Loucy (cell line): Measurements from ENCODE around the gene STX10.
"Not testable (repeated sequence)": the region's sequence is repeated elsewhere in the genome, so short reads cannot be mapped to it uniquely, and the experiment has no call there.

ENCODE experiments used
- H2AFZ ChIP-seq: fragments of 200-600 bp; sonication (generic); 2 replicates; pipeline ENCODE4 v1.6.0; 2016; ENCODE audit warnings: antibody characterized with exemption, mild to moderate bottlenecking, low read length, moderate library complexity
- H3F3A ChIP-seq: fragments of 200-600 bp; 2 replicates; pipeline ENCODE4 v1.6.0; 2016; ENCODE audit warnings: antibody characterized with exemption, low read depth, mild to moderate bottlenecking
- H3K27me3 ChIP-seq: fragments of 200-600 bp; sonication (generic); 2 replicates; pipeline ENCODE4 v1.6.1; 2014; ENCODE audit warnings: low read length, mild to moderate bottlenecking; ENCODE audit not compliant: insufficient read depth, poor library complexity, severe bottlenecking
- H3K36me3 ChIP-seq: fragments of 200-600 bp; sonication (generic); 2 replicates; pipeline ENCODE4 v1.6.1; 2016; ENCODE audit warnings: low read length; ENCODE audit not compliant: insufficient read depth
- H3K4me1 ChIP-seq: fragments of 200-600 bp; sonication (generic); 2 replicates; pipeline ENCODE4 v1.5.1; 2014; ENCODE audit warnings: low read length, mild to moderate bottlenecking; ENCODE audit not compliant: insufficient read depth, poor library complexity, severe bottlenecking
- H3K4me2 ChIP-seq: fragments of 200-600 bp; sonication (generic); 2 replicates; pipeline ENCODE4 v1.6.0; 2014; ENCODE audit warnings: antibody characterized with exemption, low read length, low read depth, mild to moderate bottlenecking; ENCODE audit not compliant: poor library complexity, severe bottlenecking
- H3K4me3 ChIP-seq: fragments of 200-600 bp; sonication (generic); 2 replicates; pipeline ENCODE4 v1.5.1; 2014; ENCODE audit warnings: low read length, mild to moderate bottlenecking, mixed read lengths; ENCODE audit not compliant: poor library complexity, severe bottlenecking
- H3K79me2 ChIP-seq: fragments of 200-600 bp; sonication (generic); 2 replicates; pipeline ENCODE4 v1.6.1; 2014; ENCODE audit warnings: low read length; ENCODE audit not compliant: insufficient read depth
- H3K9ac ChIP-seq: fragments of 200-600 bp; sonication (generic); 2 replicates; pipeline ENCODE4 v1.6.0; 2014; ENCODE audit warnings: mild to moderate bottlenecking, low read depth, low read length, moderate library complexity; ENCODE audit not compliant: poor library complexity, severe bottlenecking
- H3K9me2 ChIP-seq: fragments of 200-600 bp; sonication (generic); replicated peaks from 2 replicates; pipeline ENCODE4 v1.6.1; 2016; ENCODE audit warnings: low read depth, low read length, mixed read lengths
- H3K9me3 ChIP-seq: fragments of 200-600 bp; sonication (generic); 2 replicates; pipeline ENCODE4 v1.6.1; 2014; ENCODE audit warnings: mild to moderate bottlenecking, antibody characterized with exemption, low read length, low read depth; ENCODE audit not compliant: insufficient read depth
- H4K20me1 ChIP-seq: fragments of 200-600 bp; sonication (generic); 2 replicates; pipeline ENCODE4 v1.6.0; 2014; ENCODE audit warnings: antibody characterized with exemption, low read length, mild to moderate bottlenecking; ENCODE audit not compliant: insufficient read depth, poor library complexity, severe bottlenecking
- CTCF ChIP-seq: fragments of 200-600 bp; sonication (generic); conservative IDR thresholded peaks from 2 replicates; pipeline ENCODE4 v1.5.1; 2014; ENCODE audit warnings: mild to moderate bottlenecking, antibody characterized with exemption, low read length
- EZH2phosphoT487 ChIP-seq: fragments of 200-600 bp; IDR thresholded peaks from 2 replicates; pipeline ENCODE4 v1.6.1; 2018; ENCODE audit warnings: antibody characterized with exemption, mild to moderate bottlenecking, moderate library complexity, borderline replicate concordance

Gene STX10

GRCh38 chr19:13184926-13185325 lies 34.8 kb upstream of the STX10 start:
- H3K4me2 ChIP-seq, H3K36me3 ChIP-seq, H2AFZ ChIP-seq, H4K20me1 ChIP-seq, H3K9me3 ChIP-seq, H3K9ac ChIP-seq, H3F3A ChIP-seq, H3K27me3 ChIP-seq, H3K4me3 ChIP-seq, H3K9me2 ChIP-seq, H3K79me2 ChIP-seq: not testable (repeated sequence)
- H3K4me1 ChIP-seq: peaks cover 15% of the 10 kb centered on the region

- H3K79me2 ChIP-seq: no peaks in the 10 kb centered on the region
- no peaks in the 10 kb centered on the region for H3K9me3 ChIP-seq
- peak overlapping the region; percentile 83; the same call in 1 of the 2 replicates for H2AFZ ChIP-seq
- H3F3A ChIP-seq: no peaks in the 10 kb centered on the region
- H3K27me3 ChIP-seq: no peaks in the 10 kb centered on the region
- TF ChIP-seq EZH2phosphoT487: no peak
- no peak for TF ChIP-seq CTCF
- H3K9ac ChIP-seq: peak overlapping the region; percentile 21
- H3K36me3 ChIP-seq: no peaks in the 10 kb centered on the region
- H4K20me1 ChIP-seq: no peaks in the 10 kb centered on the region
- H3K4me3 ChIP-seq: no peak overlapping the region
- H3K4me1 ChIP-seq: peaks cover 11% of the 10 kb centered on the region
- H3K9me2 ChIP-seq: no peaks in the 10 kb centered on the region
- H3K4me2 ChIP-seq: peak overlapping the region; percentile 57
Observed at GRCh38 chr19:13181747-13182388, 31.7 kb upstream of the STX10 start.

- peaks cover 11% of the 10 kb centered on the region for H3K4me1 ChIP-seq
- H3K9ac ChIP-seq, H2AFZ ChIP-seq: not testable (repeated sequence)
Observed at GRCh38 chr19:13178291-13178690, 28.1 kb upstream of the STX10 start.

GRCh38 chr19:13177584-13177983 lies 27.4 kb upstream of the STX10 start:
- not testable (repeated sequence) for H3K4me2 ChIP-seq, H3K27me3 ChIP-seq, H3F3A ChIP-seq, H4K20me1 ChIP-seq, H3K9me2 ChIP-seq, H3K9ac ChIP-seq, H2AFZ ChIP-seq, H3K9me3 ChIP-seq, H3K4me3 ChIP-seq, H3K79me2 ChIP-seq, H3K36me3 ChIP-seq
- peaks cover 12% of the 10 kb centered on the region for H3K4me1 ChIP-seq

More at GRCh38 chr19:13178291-13178690, 28.1 kb upstream of the STX10 start:
- H3K36me3 ChIP-seq, H4K20me1 ChIP-seq, H3K4me2 ChIP-seq, H3K9me2 ChIP-seq, H3K27me3 ChIP-seq, H3F3A ChIP-seq, H3K79me2 ChIP-seq, H3K4me3 ChIP-seq, H3K9me3 ChIP-seq: not testable (repeated sequence)
